ENCODE results near the gene PLPP4.

- TF ChIP-seq, protein P1, sequence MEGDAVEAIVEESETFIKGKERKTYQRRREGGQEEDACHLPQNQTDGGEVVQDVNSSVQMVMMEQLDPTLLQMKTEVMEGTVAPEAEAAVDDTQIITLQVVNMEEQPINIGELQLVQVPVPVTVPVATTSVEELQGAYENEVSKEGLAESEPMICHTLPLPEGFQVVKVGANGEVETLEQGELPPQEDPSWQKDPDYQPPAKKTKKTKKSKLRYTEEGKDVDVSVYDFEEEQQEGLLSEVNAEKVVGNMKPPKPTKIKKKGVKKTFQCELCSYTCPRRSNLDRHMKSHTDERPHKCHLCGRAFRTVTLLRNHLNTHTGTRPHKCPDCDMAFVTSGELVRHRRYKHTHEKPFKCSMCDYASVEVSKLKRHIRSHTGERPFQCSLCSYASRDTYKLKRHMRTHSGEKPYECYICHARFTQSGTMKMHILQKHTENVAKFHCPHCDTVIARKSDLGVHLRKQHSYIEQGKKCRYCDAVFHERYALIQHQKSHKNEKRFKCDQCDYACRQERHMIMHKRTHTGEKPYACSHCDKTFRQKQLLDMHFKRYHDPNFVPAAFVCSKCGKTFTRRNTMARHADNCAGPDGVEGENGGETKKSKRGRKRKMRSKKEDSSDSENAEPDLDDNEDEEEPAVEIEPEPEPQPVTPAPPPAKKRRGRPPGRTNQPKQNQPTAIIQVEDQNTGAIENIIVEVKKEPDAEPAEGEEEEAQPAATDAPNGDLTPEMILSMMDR (IDR thresholded peaks at IDR 0.05): no peak
- no peak for TF ChIP-seq EZH2phosphoT487 (IDR thresholded peaks at IDR 0.05)
These were observed 23.9 kb upstream of the PLPP4 start for GRCh38 chr10:120433141-120433540.
